ENCODE data around the gene MTX3. TPM values are rescaled to one million over a fixed set of nuclear protein-coding genes. Genes with fewer than 3 reads are reported as not detected.
A peak's percentile ranks its signal among the peaks of the same experiment; 100 is the strongest.

The MTX3 gene
- total and polyA plus RNA-seq, 2 experiments from 2014 or later = 7.3 to 16.7 TPM

DNA sequence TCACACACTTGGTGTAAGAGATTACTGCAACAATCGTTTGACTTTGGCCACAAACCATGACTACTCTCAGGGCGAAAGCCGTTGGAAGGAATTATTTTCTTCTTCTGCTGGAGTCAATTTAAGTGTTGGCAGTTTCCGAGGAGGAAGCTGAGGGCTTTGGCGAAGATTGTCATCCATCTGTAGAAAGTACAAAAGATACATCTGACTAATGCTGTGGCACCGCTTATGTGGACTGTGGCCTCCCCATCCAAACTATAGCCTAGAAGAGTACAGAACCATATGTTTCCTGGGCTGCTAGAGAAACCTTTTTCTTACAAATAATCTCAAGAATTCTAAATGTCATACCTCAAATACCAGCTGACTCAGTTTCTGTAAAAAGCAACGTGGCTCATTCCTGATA is 7.4 kb downstream of the MTX3 start:
- DNase-seq (ENCODE audit: low read depth in 1 of 2, low spot score in 1 of 2) = no peak
- Histone ChIP-seq H3K27ac (no peak overlapping the region), H3K4me3 (no peak overlapping the region), H3K9me3 (ENCODE audit: low read depth) (no peaks in the 10 kb centered on the region), H3K36me3 (peaks cover 41% of the 10 kb centered on the region), H3K27me3 (no peaks in the 10 kb centered on the region), H3K4me1 (ENCODE audit: low read depth) (no peaks in the 10 kb centered on the region)
- TF ChIP-seq, protein P1, sequence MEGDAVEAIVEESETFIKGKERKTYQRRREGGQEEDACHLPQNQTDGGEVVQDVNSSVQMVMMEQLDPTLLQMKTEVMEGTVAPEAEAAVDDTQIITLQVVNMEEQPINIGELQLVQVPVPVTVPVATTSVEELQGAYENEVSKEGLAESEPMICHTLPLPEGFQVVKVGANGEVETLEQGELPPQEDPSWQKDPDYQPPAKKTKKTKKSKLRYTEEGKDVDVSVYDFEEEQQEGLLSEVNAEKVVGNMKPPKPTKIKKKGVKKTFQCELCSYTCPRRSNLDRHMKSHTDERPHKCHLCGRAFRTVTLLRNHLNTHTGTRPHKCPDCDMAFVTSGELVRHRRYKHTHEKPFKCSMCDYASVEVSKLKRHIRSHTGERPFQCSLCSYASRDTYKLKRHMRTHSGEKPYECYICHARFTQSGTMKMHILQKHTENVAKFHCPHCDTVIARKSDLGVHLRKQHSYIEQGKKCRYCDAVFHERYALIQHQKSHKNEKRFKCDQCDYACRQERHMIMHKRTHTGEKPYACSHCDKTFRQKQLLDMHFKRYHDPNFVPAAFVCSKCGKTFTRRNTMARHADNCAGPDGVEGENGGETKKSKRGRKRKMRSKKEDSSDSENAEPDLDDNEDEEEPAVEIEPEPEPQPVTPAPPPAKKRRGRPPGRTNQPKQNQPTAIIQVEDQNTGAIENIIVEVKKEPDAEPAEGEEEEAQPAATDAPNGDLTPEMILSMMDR (IDR thresholded peaks at IDR 0.05; ENCODE audit: low read depth, low read length) = no peak

DNA sequence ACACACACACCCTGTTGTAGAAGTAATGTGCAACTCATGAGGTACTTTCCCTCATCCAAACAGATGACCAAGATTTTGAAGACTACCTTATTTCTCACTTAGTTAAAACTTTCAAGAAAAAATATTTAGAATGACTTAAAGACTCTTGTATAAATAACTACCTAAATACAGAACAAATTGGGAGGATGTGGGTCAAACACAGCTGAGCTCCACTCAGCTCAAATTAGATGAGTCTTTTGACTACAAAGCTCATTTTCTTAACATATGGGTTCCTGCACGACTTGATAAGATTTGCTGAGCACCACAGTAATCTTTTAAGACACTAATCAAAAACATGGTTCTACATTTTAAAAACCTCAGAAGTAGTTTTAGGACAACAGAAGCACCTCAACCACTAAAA is 8.9 kb downstream of the MTX3 start:
- no peak overlapping the region for H3K27ac ChIP-seq
- DNase-seq (ENCODE audit: low read depth in 1 of 2, low spot score in 1 of 2) = no peak
- TF ChIP-seq, protein P1 (IDR thresholded peaks at IDR 0.05; ENCODE audit: low read depth, low read length) = no peak
- H3K27me3 ChIP-seq = no peaks in the 10 kb centered on the region
- no peak overlapping the region for H3K4me3 ChIP-seq
- no peaks in the 10 kb centered on the region for H3K4me1 ChIP-seq (ENCODE audit: low read depth)
- H3K9me3 ChIP-seq (ENCODE audit: low read depth) = no peaks in the 10 kb centered on the region
- H3K36me3 ChIP-seq = peaks cover 44% of the 10 kb centered on the region

DNA sequence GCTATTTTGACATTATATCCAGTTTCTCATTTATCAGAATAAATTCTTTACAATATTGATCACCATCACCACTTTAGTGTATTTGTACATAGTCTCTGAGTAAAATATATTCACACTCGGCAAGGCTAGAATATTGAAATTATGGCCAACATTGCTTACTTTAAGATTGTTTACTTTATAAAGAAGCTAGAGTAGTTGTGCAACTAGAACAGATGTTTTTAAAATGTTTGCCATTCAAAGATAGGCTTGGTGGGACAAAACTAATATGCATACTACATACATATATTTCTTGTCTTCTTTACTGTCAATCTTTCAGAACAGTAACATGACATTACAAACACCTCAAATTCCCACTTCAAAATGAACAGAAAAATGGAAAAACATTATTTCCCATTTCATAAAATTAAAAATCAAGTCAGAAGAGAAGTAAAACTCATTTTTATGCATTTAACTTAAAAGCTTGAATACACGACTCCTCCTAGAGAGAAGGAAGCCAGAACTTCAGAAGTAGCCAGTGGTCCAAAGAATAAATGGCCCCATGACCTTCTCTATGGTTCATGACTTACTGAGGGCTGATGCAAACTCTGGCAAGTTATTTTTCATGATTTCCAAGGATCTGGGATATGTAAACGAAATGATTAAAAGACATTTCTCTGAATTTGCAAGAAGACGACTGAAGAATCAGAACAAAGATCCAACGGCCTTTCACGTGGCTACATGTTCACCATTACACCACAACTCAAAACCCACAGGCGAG is 14.1 kb downstream of the MTX3 start:
- no peaks in the 10 kb centered on the region for H3K27me3 ChIP-seq
- H3K9me3 ChIP-seq (ENCODE audit: low read depth) = no peaks in the 10 kb centered on the region
- DNase-seq (ENCODE audit: low read depth in 1 of 2, low spot score in 1 of 2) = no peak
- H3K27ac ChIP-seq = no peak overlapping the region
- no peaks in the 10 kb centered on the region for H3K4me1 ChIP-seq (ENCODE audit: low read depth)
- TF ChIP-seq, protein P1 (IDR thresholded peaks at IDR 0.05; ENCODE audit: low read depth, low read length) = no peak
- H3K36me3 ChIP-seq = peaks cover 30% of the 10 kb centered on the region
- no peak overlapping the region for H3K4me3 ChIP-seq

DNA sequence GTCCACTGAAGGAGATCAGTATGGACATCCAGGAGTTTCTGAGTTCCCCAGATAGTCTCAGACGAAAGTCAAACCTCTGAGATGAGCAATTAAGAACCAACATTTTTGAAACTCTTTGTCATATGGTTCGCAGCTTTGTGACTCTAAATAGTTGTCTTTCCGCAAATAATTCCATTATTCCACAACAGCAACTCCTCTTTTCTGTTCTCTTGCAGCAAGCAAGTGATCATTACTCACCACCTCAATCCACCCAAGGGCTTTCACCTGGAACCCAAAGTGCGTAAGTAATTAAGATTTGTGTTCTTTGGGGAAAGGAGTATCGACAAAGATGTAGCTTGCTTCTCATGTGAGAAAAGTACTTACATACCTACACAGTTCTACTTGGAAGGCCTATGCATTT is 15.6 kb downstream of the MTX3 start:
- TF ChIP-seq, protein P1 (IDR thresholded peaks at IDR 0.05; ENCODE audit: low read depth, low read length) = no peak
- H3K4me1 ChIP-seq (ENCODE audit: low read depth) = no peaks in the 10 kb centered on the region
- no peak overlapping the region for H3K27ac ChIP-seq
- peaks cover 26% of the 10 kb centered on the region for H3K36me3 ChIP-seq
- no peak overlapping the region for H3K4me3 ChIP-seq
- no peaks in the 10 kb centered on the region for H3K9me3 ChIP-seq (ENCODE audit: low read depth)
- no peaks in the 10 kb centered on the region for H3K27me3 ChIP-seq
- no peak for DNase-seq (ENCODE audit: low read depth in 1 of 2, low spot score in 1 of 2)

DNA sequence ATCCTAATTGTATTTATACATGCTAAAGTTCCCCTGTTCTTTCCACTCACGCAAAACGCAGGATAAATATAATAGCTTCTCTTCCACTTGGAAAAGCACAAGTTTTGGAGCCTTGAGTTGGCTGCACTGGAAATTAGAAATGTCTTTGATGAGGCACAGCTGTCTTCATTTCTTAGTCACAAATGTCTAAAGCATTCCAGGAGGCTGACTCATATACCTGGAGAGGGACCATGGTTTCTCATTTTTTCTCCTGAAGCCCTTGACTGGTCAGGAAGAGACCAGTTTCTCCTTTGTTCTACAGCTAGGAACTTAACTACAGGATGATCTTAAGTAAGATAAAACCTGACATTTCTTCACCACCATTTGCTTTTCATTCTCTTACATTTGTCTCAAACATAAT is 16.2 kb downstream of the MTX3 start:
- DNase-seq (ENCODE audit: low read depth in 1 of 2, low spot score in 1 of 2) = peak in 1 of 2 donors; percentile 63

More for the DNA sequence above, 16.2 kb downstream of the MTX3 start:
- H3K36me3 ChIP-seq = peaks cover 22% of the 10 kb centered on the region
- no peaks in the 10 kb centered on the region for H3K4me1 ChIP-seq (ENCODE audit: low read depth)
- H3K4me3 ChIP-seq = no peak overlapping the region
- no peaks in the 10 kb centered on the region for H3K27me3 ChIP-seq
- H3K27ac ChIP-seq = no peak overlapping the region
- H3K9me3 ChIP-seq (ENCODE audit: low read depth) = no peaks in the 10 kb centered on the region
- TF ChIP-seq, protein P1 (IDR thresholded peaks at IDR 0.05; ENCODE audit: low read depth, low read length) = no peak
